ENCODE measurements around the gene UNC119B.
"Not testable (repeated sequence)": the region's sequence is repeated elsewhere in the genome, so short reads cannot be mapped to it uniquely, and the experiment has no call there.

UNC119B gene

DNA sequence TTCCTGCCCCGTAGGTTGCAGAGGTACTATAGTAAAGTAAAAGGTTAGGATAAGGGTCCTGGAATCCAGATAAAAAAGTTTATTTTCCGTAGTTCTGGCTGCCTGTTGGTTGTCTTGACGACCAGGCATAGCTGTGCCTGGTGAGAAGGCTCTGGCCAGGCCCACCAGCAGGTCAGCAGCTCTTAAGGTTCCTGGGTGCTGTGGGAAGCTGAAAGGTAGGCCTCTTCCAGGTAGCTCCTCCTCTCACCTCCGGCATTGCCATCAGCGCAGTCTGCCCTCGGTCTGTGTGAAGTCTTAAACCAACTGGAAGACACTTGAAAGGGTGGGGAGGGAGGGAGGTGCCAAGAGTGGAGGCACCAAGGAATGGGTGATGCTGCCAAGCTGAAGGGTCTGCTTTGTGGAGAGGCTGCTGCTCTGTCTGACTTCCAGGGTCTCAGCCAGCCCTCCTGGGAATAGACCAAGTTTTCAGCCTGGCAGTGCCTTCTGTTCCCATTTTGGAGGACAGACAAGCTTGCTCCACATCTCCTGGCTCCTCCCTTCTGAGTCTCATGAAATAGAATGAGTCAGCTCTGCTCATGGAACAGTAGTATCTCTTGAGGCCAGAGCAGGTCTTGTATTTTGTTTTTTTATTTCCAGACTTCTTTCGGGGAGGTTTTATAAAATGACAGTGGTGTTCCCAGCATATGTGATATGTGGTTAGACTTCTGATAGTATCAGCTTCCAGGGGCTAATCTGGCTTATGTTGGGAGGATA lies 10.2 kb downstream of the UNC119B start:
- no peak for DNase-seq

DNA sequence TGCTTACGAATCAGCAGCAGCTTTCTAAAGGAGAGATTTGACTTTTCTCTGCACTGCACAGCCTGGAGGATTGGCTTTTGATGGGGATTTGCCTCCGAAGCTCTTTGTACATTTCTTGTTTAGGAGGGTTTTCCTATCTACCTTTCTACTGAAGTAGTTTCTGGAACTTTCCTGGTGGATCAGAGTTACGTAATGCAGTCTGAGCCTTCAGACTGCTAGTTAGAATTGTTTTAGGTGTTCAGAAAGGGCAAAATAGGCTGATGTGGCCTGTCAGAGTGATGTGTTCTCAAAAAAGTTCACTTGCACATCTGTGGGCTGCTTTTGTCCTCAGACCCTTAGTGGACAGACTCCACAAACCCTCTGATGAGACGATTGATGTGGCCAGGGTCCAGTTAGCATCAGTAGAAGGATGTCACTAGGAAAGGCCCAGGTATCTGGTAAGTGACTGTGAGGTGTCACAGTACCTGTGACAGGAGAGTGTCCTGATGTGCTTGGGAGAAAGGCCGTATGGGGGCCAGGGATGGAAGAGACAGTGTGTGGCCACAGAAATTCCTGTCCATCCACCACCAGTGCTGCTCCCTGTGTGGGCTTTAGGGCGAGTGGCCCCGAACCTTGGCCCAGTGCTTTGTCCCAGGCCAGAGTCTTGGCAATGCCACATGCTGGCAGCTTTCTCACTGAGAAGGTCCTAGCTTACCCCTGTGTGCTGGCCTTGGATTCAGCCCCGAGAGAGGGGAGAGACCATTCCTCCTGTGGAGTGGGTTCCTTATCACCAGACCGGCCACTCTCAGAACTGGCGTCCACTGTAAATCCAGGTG lies 10.9 kb downstream of the UNC119B start:
- DNase-seq: no peak

DNA sequence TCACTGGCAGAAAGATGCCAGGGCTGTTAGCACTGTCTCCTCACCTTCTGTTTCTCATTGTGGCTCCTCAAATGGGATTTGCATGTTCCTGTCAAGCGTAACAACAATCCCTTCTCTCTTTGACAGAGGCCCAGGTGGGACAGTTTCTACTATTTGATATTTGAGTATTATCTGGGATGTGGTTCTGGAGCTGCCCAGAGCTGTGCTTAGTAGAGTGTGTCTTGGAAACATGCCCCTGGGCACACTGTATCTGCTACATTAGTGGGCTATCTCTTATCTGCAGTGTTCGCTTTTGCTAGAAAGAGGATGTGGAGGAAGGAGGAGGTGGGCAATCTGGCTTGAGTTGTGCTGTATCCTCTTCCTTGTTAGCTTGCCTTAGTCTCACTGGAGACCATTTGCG lies 11.6 kb downstream of the UNC119B start:
- DNase-seq: no peak

DNA sequence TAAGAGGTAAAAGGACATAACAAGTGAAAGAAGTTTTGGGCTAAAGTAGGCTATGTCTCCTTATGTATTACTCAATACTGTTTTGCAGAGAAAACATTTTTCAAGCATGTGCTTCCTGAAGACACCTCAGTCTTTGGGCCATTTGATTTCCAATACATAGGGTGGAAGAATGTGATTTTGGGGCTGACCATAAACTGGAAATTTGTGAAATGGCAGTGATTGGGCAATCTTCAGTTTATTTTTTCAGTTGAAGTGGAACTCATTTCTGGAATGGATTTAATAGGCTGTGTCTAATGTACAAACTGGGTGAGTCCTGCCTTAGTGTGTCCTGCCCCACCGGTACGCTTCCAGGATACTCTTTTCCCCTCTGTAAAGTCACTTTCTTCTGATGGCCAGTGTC lies 12.5 kb downstream of the UNC119B start:
- DNase-seq: no peak

DNA sequence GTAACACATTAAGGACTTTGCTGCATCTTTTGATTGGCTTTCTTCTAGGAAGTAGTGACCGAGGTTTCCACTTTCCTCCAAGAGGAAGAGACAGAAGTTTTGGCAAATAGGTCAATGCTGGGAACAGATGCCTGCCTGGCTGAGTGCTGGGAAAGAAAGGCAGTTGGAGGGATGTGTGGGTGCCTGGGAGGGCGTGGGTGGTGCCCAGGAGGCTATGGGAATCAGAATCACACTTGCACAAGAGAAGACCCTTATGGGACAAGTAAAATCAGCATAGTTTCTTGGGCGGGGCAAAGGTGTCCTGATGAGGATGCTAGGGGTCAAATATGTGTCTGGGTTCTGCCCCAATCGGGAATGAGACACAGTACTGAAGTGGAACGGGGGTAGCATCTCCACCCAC lies 14.5 kb downstream of the UNC119B start:
- no peak for DNase-seq

DNA sequence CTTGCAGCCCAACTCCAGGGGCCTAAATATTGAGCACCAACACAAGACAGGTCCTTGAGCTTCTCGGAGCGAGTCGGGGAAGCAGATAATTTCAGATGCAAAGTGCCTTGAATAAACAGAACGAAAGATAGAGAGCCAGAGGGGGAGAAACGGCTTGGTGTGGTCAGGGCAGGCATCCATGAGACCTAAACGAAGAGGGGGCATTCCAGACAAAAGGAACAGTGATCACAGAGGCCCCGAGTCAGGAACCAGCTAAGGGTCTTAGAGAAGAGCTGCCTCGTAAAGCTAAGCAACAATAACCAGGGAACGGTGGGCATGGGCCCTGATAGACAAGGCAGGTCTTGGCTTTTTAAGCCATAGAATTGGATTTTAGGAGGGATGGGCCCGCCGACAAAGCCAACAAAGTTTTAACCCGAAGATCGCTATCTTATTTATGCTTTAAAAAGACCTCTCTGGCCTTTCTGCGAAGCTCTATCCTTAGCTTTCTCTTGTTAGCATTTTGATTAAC lies 14.9 kb downstream of the UNC119B start:
- DNase-seq: no peak

DNA sequence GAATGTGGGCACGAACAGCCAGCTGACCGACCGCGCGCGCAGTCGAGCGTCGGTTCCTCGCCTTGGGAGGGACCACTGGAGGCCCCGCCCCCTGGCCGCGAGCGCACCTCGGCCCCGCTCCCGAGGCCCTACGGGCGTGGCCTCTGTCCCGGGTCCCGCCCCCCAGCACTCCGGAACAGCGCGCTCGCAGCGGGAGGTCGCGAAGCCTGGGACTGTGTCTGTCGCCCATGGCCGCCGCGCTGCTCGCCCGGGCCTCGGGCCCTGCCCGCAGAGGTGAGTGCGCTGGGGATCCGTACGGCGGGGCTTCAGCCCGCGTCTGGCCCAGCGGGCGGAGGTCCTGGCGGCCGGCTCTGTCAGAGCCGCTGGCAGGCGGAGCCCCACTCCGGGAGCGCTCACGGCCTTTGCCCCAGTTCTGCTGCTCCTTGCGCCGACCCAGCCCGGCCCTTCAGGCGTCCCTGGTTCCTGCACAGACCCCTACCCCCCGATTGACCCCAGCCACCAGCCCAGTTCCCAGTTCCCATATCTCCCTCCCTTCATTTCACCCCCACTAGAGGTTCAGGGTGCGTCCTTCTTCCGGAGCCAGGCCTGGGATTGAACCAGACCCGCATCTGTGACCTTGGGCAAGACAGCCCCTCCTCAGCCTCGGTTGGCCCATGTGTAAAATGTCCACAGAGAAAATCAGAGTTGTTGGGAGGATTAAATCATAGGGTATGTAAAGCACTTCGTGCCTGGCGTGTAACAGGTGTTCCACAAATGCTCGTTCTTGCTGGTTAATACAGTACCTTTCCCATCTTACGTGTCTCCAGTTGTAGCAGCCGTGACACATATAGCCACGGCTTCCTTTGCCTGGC lies 15.6 kb downstream of the UNC119B start, which contains the start of gene ACADS:
Gene ACADS (plus strand): TSS at position 168 of the 851 bp plus-strand sequence. CDS start 60 bp downstream, at position 228.
- peak; percentile 85 for DNase-seq

DNA sequence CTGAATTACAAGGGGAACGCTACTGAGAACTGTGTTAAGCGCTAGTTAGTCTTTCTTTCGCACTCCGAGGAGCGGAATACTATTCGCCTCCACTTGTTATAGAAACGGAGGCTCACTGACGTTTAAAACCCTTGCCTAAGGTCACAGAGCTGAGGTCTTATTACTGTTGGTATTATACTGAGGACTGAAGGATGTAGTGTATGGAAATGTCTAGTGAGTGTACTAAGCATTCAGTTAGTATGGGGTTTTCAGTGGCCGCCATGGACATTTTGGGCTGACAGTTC lies 16.2 kb downstream of the UNC119B start:
- no peak for DNase-seq

DNA sequence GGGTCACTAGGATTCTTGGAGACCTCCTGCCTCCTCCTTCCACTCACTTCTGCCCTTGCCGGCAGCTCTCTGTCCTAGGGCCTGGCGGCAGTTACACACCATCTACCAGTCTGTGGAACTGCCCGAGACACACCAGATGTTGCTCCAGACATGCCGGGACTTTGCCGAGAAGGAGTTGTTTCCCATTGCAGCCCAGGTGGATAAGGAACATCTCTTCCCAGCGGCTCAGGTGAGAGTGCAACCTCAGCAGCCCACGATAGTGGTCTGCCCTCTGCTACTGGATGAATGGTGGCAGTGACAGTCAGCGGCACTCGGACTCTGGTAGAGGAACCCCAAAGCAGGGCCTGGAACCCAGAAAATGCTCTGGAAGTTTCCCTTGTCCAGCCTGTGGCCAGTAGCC lies 16.7 kb downstream of the UNC119B start:
- DNase-seq: no peak

DNA sequence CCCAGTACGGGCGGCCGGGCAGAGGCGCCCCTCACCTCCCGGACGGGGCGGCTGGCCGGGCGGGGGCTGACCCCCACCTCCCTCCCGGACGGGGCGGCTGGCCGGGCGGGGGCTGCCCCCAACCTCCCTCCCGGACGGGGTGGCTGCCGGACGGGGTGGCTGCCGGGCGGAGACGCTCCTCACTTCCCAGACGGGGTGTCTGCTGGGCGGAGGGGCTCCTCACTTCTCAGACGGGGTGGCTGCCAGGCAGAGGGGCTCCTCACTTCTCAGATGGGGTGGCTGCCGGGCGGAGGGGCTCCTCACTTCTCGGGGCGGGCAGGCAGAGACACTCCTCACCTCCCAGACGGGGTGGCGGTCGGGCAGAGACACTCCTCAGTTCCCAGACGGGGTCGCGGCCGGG lies 21.9 kb downstream of the UNC119B start:
- not testable (repeated sequence) for DNase-seq

DNA sequence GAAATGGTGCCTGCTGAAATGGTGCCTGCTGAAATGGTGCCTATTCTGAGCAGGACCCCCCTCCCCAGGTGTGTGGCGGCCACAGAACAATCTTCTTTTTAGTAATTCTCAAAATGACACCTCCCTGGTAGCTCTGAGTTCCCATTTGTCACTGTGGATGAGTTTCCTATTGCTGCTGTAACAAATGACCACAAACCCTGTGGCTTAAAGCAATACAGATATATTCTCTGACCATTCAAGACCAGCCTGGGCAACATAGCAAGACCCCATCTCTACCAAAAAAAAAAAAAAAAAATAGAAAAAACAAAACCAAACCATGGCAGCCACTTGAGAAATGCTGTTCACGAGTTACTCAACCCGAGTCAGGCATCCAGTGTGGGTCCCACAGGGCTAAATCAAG lies 23.3 kb downstream of the UNC119B start:
- DNase-seq: no peak

DNA sequence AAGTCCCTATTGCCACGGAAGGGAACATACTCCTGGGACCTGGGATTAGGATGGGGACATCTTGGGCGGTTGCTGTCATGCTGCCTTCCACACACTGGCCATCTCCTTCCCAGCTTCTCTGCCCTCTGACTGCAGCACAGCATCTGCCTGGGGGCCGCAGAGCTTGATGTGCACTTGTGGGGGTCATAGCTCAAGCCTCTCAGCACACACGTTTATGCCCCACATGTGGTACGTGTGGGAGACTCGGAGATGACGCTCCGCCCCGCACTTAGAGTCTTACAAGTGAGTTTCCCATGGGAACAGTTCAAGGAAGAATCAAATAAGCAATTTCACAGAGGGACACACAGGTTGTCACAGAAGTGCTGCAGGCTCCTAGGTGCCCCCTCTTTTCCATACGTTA lies 24.0 kb downstream of the UNC119B start:
- no peak for DNase-seq

DNA sequence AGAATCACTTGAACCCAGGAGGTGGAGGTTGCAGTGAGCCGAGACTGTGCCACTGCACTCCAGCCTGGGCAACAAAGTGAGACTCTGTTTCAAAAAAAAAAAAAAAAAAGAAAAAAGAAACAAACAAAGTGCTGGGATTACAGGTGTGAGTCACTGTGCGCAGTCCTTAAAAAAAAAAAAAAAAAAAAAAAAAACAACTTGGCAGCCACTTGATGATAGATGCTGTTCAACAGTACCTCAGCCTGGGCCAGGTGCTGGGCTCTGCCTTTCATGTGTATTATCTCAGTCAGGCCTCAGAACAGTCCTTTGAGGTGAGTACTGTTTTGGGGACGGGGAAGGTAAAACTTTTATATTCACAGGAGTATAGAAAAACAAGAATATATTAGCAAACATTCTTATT lies 24.9 kb downstream of the UNC119B start:
- no peak for DNase-seq

DNA sequence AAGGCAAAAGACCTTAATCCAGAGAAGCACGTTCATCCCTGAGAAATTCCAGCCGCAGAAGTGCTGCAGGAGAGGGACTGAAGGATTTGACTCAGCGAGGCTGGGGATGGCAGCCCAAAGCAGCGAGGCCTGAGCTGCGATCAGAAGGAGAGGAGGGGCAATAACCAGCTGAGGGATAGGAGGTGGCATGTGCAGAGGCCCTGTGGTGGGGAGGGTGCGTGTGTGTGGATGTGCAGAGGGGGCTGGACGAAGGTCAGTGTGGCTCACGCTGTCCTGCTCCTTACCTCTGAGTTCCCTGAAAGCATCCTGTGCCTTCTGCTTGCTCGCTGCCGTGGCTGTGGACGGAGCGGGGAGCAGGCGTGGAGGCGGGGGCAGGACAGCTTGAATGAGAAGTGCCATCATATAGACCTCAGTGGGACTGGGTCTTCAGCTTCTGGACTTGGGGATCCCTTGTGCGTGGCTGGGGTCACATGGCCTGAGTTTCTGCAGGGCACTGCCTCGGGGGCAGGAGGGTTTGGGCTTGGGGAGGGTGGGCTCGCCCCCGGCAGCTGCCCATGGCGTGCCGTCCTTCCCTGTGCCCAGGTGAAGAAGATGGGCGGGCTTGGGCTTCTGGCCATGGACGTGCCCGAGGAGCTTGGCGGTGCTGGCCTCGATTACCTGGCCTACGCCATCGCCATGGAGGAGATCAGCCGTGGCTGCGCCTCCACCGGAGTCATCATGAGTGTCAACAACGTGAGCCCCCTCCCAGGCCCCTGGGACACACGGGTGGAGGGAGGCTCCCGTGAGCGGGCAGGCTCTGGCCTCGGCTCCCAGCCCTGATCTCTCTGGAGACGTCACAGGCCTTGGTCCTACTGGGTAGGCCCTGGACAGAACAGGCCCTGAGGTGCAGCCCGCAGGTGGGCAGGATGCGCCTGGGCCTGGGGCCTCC lies 26.4 kb downstream of the UNC119B start:
- DNase-seq: no peak

DNA sequence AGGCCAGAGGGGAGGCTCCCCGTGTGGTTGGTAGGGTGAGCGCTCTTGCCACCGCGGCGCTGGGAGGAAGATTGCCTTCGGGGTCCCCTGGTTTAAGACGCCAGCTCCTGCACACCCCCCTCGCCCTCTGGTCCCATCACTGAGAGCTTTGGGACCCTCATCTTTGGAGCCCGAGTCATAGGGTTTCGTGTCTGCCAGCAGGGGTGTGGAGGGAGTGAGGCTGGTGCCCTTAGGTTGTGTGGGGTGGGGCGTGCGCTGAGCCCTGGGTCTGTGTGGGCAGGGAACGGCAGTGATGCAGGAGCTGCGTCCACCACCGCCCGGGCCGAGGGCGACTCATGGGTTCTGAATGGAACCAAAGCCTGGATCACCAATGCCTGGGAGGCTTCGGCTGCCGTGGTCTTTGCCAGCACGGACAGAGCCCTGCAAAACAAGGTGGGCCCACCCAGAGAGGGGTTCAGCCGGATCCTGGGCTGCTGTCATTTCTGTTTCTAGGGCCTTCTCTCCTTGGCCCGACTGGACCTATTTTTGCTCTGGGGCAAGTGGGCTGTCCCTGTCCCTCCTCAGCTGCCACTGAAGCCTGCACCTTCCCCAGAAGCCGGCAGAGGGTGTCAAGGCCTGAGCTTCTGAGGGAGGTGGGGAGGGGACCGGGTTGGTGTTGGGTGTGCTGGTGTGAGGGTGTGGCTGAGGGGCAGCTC lies 27.4 kb downstream of the UNC119B start:
- no peak for DNase-seq

DNA sequence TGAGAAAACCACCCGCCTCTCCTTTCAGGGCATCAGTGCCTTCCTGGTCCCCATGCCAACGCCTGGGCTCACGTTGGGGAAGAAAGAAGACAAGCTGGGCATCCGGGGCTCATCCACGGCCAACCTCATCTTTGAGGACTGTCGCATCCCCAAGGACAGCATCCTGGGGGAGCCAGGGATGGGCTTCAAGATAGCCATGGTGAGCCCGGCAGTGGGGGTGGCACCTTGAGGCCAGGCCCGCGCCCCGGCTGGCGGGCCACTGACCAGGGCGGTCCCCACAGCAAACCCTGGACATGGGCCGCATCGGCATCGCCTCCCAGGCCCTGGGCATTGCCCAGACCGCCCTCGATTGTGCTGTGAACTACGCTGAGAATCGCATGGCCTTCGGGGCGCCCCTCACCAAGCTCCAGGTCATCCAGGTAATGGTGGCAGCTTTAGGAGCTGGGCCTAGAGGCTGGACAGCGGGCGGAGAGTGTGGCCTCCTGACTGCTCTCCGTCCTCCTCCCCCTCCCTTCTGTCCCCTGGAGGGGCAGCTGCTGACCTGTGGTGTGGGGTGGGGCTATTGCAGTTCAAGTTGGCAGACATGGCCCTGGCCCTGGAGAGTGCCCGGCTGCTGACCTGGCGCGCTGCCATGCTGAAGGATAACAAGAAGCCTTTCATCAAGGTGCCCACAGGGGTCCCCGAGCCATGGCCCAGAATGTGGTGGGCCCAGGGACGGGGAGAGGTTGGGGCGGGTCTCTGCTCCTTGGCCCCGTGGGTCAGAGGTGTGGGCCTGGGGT lies 28.2 kb downstream of the UNC119B start:
- DNase-seq: no peak

DNA sequence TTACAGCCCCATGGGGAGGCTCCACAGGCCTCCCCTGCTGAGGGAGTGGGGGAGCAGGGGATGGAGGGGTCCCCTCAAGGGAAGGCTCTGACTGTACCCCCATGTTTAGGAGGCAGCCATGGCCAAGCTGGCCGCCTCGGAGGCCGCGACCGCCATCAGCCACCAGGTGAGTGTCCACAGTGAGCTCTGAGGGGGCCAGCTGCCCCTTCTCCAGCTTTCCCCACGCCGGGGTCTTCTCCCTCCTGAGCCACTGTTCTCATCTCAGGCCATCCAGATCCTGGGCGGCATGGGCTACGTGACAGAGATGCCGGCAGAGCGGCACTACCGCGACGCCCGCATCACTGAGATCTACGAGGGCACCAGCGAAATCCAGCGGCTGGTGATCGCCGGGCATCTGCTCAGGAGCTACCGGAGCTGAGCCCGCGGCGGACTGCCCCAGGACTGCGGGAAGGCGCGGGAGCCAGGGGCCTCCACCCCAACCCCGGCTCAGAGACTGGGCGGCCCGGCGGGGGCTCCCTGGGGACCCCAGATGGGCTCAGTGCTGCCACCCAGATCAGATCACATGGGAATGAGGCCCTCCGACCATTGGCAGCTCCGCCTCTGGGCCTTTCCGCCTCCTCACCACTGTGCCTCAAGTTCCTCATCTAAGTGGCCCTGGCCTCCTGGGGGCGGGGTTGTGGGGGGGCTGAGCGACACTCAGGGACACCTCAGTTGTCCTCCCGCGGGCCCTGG lies 28.9 kb downstream of the UNC119B start:
- DNase-seq: no peak

DNA sequence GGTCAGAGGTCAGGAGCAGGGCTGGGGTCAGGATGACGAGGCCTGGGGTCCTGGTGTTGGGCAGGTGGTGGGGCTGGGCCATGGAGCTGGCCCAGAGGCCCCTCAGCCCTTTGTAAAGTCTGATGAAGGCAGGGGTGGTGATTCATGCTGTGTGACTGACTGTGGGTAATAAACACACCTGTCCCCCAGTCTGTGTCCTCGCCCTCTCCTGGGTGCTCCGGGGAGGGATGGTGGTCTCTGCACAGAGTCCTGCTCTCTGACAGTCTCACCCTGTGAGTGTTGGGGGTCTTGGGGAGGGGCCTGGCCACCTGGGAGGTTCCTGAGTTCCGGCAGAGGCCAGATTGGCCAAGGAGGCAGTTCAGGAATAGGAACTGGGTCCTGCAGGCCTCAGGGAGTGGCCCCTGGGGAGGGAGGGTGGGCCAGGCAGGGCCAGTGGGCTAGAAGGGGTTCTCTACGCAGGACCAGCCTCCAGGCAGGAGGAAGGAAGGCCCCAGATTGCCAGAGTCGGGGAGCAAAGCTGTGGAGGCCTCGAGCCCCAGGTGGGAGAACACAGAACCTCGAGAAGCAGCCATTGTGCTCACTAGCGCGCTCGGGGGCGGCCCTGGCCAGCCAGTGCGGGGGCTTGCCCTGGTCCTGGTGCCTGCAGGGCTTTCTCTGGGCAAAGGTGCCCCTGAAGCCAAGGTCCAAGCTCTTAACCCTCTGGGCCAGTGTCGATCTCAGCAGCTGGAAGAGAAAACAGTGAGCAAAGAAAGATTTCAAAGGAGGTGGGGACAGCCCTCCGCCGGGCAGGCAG lies 29.8 kb downstream of the UNC119B start:
- no peak for DNase-seq

DNA sequence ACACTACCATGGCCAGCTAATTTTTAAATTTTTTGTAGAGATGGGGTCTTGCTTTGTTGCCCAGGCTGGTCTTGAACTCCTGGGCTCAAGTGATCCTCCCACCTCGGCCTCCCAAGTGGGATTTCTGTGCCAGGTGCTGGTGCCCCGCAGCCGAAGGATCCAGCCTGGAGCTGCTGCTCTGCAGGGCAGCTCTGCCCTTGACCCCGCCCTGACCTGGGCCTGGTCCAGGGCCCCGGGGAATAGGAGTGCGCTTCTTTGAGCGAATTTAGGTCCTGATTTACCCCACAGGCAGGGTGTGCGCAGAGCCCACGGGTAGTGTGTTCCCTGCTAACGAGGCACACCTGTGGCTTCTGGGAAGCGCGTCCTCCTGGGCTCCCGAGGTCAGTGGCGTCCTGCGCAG lies 30.6 kb downstream of the UNC119B start:
- DNase-seq: no peak
